HG03196 (cell line): ENCODE results near the gene PRR29.
"Not testable (repeated sequence)": the region's sequence is repeated elsewhere in the genome, so short reads cannot be mapped to it uniquely, and the experiment has no call there.

Experiments
- ATAC-seq: cut with Tn5 transposase; IDR thresholded peaks from one replicate; pipeline ENCODE4 v1.9.1; 2021; ENCODE audit not compliant: unreplicated experiment

PRR29 gene

DNA sequence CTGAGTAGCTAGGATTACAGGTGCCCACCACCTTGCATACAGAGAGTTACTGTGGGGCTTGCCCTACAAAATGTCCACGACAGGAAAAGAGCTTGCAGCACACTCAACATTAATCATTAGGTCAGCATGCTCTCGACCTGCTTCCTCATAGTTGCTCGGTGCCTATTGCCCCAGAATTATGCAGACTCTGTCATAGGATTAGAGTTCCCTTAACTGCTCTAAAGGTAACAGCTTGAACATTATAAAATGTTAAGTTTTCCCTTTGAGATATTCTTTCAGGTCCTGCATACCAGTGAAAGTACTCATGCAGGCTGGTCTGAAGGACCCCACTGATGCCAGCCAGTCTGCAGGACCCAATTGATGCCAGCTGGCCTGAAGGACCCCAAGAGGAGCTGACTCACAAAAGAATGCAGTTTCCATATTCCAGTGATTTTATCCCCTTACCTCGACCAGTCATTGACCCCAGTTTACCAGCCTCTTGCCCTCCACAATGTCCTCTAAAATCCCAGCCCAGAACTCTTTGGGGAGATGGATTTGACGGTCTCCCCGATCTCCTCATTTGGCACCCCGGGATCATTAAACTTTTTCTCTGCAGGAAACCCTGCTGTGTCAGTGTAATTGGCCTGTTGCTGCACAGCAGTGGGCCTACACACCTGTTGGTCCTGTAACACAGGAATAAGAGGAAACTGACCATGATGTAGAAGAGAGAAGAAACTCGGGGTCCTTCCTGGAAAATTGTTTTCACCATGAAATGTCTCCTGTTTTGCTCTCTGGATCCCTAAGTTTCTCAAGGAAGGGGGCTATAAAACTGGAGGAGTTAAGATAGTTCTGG lies 11.6 kb downstream of the PRR29 start:
- no peak for ATAC-seq

GRCh38 chr17:64015447-64015846 lies 17.3 kb downstream of the PRR29 start:
- no peak for ATAC-seq

DNA sequence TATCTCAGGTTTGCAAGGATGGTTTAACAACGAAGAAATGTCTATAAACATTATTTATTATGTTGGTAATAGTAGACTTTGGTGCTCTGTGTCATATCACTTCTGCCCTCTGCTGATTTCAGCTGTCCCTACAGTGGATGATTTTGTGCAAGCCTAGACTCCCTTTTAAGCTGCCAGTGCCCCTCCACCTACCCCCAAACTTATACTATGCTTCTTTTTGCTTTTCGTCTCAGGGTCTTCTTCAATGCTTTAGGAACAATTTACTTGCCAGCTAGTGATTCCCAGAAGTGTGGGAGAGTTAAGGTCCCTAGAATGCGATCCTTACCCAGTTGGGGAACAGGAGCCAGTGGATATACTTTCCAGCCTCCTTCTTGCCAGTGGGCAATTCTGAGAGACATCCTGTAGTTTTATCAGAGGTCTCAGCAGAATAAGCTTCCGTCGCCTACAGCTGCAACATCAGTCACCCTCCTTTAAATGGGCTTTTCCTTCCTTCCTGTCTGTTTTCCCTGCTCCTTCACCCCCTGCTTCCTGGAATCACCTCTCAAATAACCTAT lies 18.2 kb downstream of the PRR29 start:
- ATAC-seq = no peak

GRCh38 chr17:64016974-64017373 lies 18.8 kb downstream of the PRR29 start:
- ATAC-seq = no peak

DNA sequence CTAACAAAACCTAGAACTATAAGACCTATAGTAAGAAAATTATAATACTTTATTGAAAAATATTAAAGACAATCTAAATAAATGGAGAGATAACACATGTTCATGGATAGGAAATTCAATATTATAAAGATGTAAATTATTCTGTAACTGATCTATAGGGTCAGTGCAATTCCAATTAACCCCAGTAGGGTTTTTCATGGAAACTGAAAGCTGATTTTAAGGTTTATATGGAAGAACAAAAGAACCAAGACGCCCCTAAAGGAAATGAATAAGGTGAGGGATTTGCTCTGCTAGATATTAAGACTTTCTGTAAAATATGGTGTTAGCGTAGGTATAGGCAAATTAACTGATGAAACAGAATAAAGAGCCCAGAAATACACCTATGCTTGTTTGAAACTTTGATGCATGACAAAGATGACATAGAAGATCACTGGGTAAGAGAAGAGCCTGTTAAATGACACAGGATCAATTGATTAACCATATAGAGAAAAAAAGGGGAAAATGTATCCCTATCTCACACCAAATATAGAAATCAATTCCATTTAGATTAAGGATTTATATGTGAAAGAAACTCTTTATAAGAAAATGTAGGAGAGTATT lies 19.3 kb downstream of the PRR29 start:
- ATAC-seq = no peak

DNA sequence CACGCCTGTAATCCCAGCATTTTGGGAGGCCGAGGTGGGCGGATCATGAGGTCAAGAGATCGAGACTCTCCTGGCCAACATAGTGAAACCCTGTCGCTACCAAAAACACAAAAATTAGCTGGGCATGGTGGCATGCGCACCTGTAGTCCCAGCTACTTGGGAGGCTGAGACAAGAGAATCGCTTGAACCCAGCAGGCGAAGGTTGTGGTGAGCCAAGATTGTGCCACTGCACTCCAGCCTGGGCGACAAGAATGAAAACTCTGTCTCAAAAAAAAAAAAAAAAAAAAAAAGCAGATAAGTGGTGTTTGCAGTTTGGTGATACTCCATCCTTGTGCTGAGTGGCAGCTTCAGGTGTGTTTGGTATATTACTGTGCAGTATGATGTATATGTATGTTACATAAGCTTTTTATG lies 21.4 kb downstream of the PRR29 start:
- ATAC-seq = not testable (repeated sequence)

GRCh38 chr17:64020056-64020766 lies 22.1 kb downstream of the PRR29 start, which contains the start of gene ICAM2:
TSS of gene ICAM2 (minus strand) at chr17:64020633. CDS start at chr17:64006691, 13,942 bp downstream.
- peak; percentile 61 for ATAC-seq

- no peak for ATAC-seq
Measured at GRCh38 chr17:64022611-64023063, 24.5 kb downstream of the PRR29 start.

- no peak for ATAC-seq
Measured at GRCh38 chr17:64024215-64024654, 26.1 kb downstream of the PRR29 start.

GRCh38 chr17:64024781-64025731 lies 26.9 kb downstream of the PRR29 start:
- ATAC-seq = no peak

GRCh38 chr17:64025732-64026294 lies 27.7 kb downstream of the PRR29 start:
- ATAC-seq = no peak

- ATAC-seq = no peak
Measured at GRCh38 chr17:64028874-64029464, 30.8 kb downstream of the PRR29 start.

DNA sequence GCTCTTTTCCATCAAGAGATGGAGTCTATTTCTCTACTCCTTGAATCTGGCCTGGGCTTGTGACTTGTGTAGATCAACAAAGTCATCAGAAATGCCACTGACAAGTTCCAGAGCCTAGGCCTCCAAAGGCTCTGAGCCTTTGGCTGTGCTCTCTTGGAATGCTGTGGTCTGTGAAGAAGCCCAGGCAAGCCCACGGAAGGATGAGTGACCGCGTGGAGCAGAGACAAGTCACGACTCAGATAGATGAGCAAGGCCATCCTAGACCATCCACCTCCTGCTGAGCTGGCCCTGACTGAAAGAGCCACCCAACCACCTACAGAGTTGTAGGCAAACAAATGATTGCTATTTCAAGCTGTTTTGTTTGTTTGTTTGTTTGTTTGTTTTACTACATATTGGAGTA lies 33.9 kb downstream of the PRR29 start:
- no peak for ATAC-seq

DNA sequence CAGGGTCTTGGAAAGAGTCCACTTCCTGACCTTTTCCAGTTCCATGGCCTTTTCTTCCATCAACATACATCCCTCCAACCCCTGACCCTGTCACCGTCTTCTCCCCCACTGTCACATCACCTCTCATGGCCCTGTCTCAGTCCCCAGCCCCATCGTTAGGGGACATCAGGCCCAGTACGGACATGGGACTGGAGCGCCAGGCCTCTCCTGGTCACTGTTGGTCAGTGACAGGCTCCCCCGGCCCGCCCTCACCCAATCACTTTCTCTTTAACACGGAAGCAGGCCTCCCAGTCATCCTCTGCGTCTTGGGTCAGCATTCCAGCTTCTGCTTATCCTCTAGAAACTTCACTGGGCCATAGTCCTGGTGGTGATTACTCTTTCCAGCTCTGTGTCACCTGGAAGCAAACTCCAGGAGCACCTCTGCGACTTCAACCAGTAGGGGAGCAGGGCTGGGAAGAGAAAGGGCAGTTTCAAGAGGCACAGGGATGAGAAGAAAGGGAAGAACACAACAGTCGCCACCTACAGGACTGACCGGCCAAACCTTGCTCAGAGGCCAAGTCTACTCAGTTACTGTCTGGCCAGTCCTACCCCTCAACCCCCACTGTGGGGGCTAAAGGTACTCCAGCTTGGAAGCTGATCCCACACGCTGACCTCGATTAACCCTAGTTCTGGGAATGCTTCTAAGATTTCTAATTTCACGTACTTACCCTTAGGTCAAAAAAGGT lies 38.2 kb downstream of the PRR29 start:
- ATAC-seq = no peak

GRCh38 chr17:64037180-64037579 lies 39.0 kb downstream of the PRR29 start:
- no peak for ATAC-seq

DNA sequence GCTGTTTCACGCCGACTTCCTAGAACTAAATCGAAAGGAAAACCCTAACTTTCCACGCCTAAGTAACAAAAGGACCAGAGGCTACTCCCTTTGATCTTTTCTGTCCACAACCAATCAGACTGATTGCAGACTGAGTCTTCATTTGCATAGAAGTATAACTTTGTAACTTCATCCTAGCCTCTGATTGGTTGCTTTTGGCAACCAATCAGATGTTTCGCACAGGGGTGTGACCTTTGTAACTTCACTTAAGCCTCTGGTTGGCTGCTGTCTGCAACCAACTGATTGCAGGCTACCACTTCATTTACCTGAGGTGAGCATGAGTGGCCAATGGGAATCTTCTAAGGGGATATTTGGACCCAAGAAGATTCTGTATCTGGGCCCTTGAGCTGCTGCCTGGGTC lies 39.7 kb downstream of the PRR29 start:
- no peak for ATAC-seq

DNA sequence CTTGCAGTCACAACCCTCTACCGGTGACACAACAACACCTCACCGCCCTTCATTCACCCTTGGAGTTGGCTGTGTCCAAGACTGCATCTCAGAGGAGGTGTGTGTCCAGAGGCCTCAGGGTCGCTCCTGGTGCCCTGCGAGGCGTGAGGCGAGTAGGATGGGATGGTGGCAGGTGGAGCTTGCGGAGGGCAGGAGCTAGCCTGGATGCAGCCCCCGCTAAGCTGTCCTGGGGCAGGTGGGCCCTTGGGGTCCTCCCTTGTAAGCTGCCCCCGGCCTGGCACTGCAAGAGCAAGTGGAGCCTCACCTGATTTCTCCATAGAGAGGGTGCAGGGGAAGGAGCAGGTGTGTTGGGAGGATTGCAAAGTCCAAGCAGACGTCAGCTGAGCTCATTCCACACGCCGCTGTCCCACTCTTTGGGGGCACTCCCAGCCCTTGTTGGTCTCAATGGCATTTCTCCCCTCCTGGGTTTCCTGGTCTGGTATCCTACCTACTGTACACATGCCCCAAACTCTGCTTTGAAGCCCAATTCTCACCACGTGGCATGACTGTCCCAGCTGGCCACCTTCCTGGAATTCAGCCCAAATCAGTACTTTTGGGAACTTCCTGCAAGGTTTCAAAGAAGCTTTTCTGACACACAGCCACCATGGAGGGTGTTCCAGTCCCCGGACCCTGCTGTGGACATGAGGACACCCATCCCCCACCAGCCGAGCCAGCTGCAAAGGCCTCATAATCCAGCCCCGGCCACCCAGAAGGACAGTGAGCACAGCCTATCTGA lies 40.4 kb downstream of the PRR29 start:
- ATAC-seq = no peak

- ATAC-seq = no peak
Measured at GRCh38 chr17:64039106-64039400, 40.9 kb downstream of the PRR29 start.
